Measurements from ENCODE around the gene ZNF112. TPM values are rescaled to one million over a fixed set of nuclear protein-coding genes. Genes with fewer than 3 reads are reported as not detected.
"Not testable (repeated sequence)": the region's sequence is repeated elsewhere in the genome, so short reads cannot be mapped to it uniquely, and the experiment has no call there.

The ZNF112 gene
- 1 to 10 TPM; 3.2 to 6.9 TPM for total RNA-seq

DNA sequence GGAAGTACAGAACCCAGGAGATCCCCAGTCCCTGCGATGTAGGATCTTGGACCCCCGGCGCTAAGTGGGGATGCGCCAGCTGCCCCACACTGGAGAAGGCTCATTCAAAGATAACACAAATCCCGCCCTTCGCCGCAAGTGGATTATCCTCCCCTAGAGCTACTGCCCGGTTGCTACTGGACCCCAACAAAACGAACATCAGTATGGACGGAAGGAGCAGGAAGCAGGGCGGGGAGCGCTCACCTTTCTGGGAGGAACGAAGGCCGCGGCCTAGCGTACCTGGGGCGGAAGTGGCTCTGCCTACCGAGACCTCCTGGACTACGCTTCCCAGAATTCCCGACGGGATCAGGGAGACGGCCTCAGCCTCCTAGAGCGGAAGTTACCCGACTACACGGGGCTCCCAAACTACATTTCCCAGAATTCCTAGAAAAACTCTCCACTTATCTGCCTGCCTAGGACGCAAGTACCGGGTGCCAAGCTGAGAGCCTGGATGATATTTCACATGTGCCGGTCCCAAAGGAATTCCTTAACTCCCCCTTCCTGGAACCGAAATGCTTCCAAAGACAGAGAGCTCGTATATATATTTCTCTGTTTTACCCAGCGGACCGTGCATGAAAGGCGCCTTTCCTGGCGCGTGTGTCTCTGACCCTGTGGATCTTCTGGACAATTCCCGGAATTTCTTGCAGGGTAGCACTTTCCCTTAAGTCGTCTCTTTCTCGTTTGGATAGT is at the start of gene ZNF112:
Gene ZNF112 (minus strand): TSS at position 298 of the 729 bp plus-strand sequence. CDS start 16,141 bp downstream, outside the sequence.
- Histone ChIP-seq H3K27ac (peak within 1 kb of the TSS; percentile 49 to 61), H3K36me3 (peaks cover 6% of the 10 kb centered on the region), H3K4me3 (peak within 1 kb of the TSS; percentile 54 to 55), H3K9me3 (no peaks in the 10 kb centered on the region), H3K27me3 (no peaks in the 10 kb centered on the region), H3K4me1 (peaks cover 0 to 7% of the 10 kb centered on the region in 2 donors)
- TF ChIP-seq, protein P1, sequence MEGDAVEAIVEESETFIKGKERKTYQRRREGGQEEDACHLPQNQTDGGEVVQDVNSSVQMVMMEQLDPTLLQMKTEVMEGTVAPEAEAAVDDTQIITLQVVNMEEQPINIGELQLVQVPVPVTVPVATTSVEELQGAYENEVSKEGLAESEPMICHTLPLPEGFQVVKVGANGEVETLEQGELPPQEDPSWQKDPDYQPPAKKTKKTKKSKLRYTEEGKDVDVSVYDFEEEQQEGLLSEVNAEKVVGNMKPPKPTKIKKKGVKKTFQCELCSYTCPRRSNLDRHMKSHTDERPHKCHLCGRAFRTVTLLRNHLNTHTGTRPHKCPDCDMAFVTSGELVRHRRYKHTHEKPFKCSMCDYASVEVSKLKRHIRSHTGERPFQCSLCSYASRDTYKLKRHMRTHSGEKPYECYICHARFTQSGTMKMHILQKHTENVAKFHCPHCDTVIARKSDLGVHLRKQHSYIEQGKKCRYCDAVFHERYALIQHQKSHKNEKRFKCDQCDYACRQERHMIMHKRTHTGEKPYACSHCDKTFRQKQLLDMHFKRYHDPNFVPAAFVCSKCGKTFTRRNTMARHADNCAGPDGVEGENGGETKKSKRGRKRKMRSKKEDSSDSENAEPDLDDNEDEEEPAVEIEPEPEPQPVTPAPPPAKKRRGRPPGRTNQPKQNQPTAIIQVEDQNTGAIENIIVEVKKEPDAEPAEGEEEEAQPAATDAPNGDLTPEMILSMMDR (IDR thresholded peaks at IDR 0.05) = no peak
- DNase-seq (ENCODE audit: low spot score) = peak; percentile 82

DNA sequence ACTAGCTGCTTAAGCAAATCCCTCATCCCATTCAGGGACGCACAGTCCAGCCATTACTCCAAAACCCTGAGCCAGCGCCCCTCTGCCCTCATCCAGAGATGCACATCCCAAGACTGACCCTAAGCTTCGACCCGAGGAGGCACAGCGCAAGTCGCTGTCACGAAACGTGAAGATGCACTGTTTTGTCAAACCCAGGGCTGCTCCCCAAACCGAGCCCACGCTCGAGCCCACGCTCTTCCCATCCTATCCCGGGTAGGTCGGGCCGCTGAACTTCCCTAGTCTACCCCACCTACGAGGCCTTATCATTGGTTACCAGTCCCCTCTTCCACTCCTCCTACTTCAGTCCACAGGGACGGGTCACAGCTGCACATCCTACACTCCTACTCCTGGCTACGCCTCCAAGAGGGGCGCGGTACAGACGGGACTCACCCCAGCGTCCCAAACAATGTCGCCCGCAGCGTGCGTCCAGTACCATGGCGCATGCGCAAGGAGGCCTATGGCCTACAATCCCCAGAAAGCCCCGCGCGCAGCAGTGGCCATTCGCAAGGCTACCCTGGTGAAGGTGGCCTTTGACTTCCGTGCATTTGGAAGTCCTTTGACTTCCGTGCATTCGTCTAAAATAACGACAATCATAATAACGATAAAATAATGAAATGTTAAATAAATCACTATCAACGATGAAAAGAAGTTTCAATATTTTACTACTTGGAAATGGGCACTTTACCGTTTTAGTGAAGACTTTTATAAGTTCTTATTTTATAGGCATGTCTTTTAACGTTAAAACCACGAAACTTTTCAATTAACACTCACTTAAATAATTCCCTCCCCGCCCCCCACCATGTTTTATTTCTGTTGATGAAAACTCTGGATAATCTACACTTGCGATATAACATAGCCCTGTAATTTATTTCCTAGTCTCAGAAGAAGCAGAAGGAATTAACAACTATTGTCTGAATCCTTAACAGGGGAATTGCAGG is 44.9 kb upstream of the ZNF112 start, which contains the start of gene ZNF285:
Gene ZNF285 (minus strand): TSS at position 470 of the 977 bp plus-strand sequence. CDS start 4,395 bp downstream, outside the sequence.
- DNase-seq (ENCODE audit: low spot score) = peak; percentile 93
- H3K9me3 ChIP-seq = peaks cover 0 to 22% of the 10 kb centered on the region in 2 donors
- H3K27ac ChIP-seq = peak within 1 kb of the TSS; percentile 22 to 60
- TF ChIP-seq, protein P1 (IDR thresholded peaks at IDR 0.05) = no peak
- peak within 1 kb of the TSS; percentile 53 to 62 for H3K4me3 ChIP-seq
- no peaks in the 10 kb centered on the region for H3K27me3 ChIP-seq
- no peaks in the 10 kb centered on the region for H3K36me3 ChIP-seq
- H3K4me1 ChIP-seq = no peaks in the 10 kb centered on the region

DNA sequence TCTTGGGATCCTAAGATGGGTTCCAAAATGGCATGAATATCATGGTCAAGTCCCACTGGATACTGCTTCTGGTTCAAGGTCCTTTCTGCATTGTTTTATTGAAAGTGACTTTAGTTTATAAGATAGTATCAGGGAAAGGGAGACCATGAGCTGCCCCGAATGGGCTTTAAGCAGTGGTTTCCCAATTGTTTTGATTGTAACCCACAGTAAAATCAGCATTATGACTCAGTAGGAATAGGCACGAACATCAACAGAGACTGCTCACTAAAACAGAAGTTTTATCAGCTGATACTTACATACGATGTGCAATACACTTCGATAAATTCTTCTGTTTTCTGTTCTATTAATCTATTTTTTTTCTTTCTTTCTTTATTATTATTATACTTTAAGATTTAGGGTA is 32.8 kb upstream of the ZNF112 start:
- Histone ChIP-seq H3K36me3 (peaks cover 35% of the 10 kb centered on the region), H3K9me3 (peaks cover 0 to 19% of the 10 kb centered on the region in 2 donors)
- H3K4me1 ChIP-seq; H3K4me3 ChIP-seq; H3K27ac ChIP-seq; DNase-seq (ENCODE audit: low spot score); H3K27me3 ChIP-seq: not testable (repeated sequence)

DNA sequence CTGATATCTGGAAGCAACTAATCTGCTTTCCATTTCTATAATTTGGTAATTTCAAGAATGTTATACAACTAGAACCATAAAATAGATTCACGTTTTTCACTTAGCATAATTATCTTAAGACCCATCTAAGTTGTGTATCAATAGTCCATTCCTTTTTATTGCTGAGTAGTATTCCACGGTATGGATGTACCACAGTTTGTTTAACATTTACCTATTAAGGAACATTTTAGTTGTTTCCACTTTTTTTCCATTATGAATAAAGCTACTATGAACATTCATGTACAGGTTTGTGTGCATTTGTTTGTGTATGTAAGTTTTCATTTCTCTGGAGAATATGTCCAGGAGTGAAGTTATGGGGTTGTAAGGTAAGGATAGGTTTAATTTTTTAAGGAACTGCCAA is 18.3 kb upstream of the ZNF112 start:
- no peak overlapping the region for H3K4me3 ChIP-seq
- peaks cover 0 to 8% of the 10 kb centered on the region in 2 donors for H3K9me3 ChIP-seq
- no peak overlapping the region for H3K27ac ChIP-seq
- DNase-seq (ENCODE audit: low spot score) = no peak
- TF ChIP-seq, protein P1 (IDR thresholded peaks at IDR 0.05) = no peak
- no peaks in the 10 kb centered on the region for H3K4me1 ChIP-seq
- no peaks in the 10 kb centered on the region for H3K36me3 ChIP-seq
- no peaks in the 10 kb centered on the region for H3K27me3 ChIP-seq

DNA sequence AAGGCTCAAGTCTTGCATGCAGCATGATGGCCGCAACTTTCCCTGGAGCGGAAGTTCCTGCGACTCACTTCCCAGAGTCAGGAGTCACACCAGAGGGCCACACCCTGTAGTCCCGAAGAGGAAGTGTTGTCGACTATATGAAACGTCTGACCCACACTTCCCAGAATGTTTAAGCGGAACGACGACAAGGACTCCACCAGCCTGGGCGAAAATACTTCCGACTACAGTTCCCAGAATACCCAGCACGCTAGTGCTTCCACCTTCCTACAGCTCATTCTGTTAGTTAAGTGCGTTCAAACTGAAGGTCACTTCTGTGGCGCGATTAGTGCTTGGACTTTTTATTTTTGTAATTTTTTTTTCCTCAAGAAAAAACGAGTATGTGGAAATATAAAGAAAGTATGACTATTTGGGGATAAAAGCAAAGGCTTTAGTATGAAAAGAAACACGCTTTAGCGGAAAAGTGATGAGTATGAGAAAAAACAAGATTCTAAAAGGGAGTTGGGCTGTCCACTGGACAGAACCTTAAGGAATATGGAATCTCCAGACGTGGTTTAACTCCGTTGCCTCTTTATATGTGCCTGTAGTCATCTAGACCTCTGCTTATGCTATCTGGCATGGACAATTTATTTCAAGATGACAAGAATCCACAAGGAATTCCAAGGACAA is 15.5 kb upstream of the ZNF112 start:
- Histone ChIP-seq H3K4me3 (no peak overlapping the region), H3K36me3 (no peaks in the 10 kb centered on the region), H3K9me3 (peaks cover 0 to 4% of the 10 kb centered on the region in 2 donors), H3K27me3 (no peaks in the 10 kb centered on the region), H3K4me1 (no peaks in the 10 kb centered on the region), H3K27ac (no peak overlapping the region)
- DNase-seq (ENCODE audit: low spot score) = no peak
- TF ChIP-seq, protein P1 (IDR thresholded peaks at IDR 0.05) = no peak
